Measurements from ENCODE around the gene INPPL1.
"Not testable (repeated sequence)": the region's sequence is repeated elsewhere in the genome, so short reads cannot be mapped to it uniquely, and the experiment has no call there.

The INPPL1 gene

DNA sequence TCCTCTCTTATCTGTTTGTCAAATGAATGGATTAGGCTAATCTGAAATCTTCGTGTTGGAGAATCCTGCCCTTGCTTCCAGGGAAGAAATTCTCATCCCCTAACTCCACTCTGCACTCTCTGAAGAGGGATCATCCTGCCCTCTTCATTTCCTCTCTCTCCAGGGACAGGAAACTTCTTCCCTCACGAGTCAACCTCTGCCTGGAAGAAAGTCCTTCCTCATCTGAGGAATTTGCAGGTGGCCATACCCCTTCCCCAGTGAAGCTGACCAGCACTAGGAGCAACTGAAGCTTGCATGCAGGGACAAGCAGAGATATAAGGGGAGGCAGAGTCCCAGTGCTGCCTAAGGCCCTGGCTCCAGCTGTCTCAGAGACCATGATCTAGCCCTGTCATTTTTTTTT is 23.0 kb downstream of the INPPL1 start:
- DNase-seq = no peak

DNA sequence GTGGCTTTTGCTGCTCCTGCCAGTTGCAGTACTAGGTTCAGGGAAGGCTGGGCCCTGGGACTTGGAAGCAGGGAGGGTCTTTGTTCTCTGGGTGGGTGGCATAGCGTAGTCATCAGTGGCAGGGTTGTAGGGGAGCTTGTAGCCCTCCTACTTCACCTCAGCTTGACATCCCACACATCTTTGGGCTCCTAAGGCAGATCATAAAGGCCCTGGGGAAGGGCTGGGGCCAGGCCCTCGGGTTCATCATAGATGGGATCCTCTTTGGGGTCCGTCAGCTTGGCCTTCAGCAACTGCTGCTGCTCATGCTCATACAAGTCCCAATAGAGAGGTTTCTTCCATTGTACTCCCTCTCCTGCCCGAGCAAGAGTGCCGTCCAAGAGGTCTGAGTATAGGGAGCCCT is 25.4 kb downstream of the INPPL1 start:
- no peak for DNase-seq

DNA sequence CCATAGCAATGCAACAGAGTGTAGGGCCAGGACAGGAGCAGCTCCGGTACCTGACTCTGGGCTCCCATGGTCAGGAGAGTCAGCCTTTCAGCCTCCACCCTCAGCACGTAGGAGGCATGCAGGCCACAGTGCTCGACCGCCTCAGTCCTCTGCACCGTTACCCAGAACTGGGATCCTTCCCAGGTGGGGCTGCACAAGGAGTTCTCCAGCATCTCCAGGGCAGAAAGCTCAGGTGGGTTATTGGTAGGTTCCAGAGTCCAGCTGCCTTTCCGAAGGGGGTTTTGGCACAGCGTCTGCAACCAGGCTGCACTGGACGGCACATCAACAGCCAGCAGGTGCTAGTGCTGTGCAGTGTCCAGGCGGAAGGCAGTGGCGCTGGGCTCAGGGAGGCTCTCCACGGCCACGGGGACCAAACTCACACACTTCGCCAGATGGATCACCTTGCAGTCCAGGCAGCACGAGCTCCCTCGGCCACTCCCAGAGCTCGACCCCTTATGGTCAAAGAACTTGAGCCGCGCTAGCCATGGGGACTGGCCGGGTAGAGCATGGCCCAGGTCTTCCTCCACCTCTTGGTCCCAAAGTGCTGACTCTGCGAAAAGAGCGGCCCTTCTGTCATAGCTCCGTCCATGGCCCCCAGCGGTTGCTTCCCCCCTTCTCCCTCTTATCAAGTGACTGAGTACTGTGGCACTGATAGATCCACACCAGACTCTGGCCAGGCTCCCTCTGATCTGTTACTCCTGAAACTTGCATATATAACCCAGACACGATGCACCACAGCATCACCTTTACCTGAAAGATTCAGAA is 26.3 kb downstream of the INPPL1 start:
- no peak for DNase-seq

DNA sequence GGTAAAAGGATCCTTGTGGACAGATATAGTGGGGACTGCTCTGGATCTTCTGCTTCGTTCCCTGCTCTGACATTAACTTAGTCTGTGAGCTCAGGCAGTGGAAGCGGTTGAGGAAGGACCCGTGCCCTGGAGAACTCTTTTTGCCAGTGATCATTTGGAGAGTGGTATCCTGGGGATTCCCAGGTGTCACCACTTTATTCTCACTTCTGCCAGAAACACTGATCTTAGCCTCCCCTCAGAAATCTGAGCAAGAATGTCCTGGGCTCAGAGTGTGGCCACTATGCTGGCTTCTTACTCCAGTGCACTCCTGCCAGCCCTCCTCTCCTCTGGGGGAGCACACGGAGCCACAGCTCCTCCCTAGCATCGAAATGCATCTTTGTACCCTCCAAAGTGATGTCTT is 27.0 kb downstream of the INPPL1 start:
- DNase-seq = no peak

DNA sequence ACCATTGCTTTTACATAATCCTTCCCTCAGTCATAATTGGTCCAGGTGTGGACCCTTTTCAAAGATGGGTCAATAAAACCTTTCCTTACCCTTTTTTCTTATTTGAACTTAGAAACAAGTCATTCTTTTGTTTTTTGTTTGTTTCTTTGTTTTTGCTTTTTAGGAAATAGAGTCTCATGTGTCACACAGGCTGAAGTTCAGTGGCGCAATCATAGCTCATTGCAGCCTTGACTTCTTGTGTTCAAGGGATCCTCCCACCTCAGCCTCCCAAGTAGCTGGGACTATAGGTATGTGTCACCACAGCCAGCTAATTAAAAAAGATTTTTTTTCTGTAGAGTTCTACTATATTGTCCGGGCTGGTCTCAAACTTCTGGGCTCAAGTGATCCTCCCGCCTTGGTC is 28.8 kb downstream of the INPPL1 start:
- DNase-seq = no peak

DNA sequence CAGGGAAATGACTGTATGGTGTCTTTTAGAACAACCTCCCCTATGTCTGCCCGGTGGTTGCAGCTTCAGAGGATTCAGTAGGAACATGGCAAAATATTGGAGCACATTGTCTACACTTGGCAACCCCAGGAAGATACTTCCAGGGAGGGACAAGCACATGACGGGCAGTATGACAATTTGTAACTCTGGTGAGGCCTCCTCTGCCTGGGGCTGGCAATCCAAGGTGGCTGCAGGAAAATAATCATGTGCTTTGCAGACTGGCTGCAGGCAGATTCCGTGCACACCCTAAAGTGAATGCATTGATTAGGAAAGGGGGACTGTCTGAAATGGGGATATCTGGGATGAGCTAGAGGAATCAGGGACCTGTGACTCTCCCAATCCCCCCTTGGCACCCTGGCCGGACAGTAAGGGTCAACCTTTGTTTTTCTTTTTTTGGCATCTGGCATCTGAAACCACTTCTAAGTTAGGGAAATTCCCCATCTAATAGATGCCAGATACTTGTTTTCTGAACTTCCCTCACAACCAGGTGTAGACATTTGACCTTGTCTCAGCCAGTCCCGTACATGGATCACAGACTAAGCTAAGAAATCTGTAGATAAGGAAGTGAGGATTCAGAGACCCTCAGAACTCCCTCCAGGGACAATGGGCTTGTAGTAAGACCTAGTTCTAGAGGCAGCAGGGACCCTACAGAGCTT is 29.9 kb downstream of the INPPL1 start:
- no peak for DNase-seq

DNA sequence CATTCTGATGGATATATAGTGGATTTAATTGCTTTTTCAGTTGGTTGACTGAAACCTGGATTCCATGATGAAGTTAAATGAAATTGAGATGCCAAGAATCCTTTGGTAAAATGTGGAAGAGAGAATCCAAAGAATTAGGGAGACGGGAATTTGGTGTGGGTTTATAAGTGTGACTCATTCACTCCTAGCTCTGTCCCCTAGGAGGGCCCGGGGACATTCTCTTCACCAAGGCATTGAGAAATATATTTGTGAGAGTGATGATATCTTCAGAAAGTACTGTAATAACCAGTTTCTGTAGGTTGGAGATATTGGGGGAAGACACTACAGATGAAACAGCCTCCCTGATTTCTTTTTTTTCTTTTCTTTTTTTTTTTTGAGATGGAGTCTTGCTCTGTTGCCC is 33.0 kb downstream of the INPPL1 start:
- no peak for DNase-seq

DNA sequence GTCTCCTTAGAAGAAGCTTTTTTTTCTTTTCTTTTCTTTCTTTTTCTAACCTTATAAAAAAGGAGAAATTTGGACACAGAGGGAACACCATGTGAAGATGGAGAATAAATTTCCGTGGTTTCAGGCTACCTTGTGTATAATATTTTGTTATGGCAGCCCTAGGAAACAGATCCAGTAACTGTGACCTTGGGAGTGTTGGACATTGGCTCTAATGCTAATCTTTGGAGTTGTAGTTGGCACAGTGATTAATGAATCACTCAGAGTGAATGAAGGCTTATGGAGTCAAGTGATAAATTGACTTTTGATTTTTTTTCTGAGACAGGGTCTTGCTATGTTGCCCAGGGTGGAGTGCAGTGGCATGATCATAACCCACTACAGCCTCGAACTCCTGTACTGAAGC is 34.9 kb downstream of the INPPL1 start:
- DNase-seq = no peak

DNA sequence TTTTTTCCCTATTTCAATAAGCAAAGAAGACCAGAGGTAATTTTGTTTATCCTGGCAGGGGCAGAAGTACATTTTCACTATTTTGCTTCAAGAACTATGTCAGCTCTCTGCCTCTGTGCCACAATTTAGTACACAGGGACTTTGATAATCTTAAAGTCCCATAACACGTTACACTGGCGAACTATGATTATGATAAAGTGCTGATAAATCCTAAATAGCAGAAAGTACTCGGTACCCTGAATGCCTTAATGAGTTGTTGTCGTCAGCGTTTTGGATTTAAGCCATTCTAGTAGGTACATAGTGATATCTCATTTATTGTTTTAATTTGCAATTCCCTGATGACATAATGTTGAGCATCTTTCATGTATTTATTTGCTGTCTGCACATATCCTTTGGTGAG is 36.0 kb downstream of the INPPL1 start:
- no peak for DNase-seq

DNA sequence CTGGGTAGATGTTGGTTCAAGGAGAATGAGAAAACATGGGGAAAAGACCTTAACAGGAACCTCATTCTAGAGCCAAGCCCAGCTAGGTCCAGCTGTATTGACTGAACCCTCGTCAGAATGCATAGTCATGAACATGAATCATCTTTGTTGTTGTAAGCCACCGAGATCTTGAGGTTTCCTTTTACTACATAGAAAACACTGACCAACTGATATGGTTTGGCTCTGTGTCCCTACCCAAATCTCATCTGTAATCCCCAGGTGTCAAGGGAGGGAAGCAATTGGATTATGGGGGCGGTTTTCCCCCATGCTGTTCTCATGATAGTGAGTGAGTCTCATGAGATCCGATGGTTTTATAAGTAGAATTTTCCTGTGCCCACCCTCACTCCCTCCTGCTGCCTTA is 38.8 kb downstream of the INPPL1 start:
- no peak for DNase-seq

DNA sequence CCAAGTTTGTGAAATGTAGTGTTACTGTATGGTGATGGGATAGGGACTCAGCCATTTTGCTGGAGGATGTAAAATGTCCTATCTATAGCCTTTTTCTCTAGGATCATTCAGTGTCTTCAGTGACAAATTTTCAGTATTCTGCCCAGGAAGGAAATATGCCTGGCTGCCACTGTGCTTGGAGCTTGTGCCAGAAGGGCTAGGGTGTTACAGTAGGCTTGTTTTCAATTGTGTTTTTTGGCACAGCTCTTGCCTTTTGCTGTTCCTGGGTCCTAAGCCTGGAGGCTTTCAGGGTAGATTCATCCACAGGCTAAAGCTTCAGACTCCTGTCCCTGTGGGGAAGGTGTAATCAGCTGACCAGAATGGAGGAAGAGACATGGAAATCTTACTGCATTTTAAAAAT is 41.4 kb downstream of the INPPL1 start:
- DNase-seq = no peak

DNA sequence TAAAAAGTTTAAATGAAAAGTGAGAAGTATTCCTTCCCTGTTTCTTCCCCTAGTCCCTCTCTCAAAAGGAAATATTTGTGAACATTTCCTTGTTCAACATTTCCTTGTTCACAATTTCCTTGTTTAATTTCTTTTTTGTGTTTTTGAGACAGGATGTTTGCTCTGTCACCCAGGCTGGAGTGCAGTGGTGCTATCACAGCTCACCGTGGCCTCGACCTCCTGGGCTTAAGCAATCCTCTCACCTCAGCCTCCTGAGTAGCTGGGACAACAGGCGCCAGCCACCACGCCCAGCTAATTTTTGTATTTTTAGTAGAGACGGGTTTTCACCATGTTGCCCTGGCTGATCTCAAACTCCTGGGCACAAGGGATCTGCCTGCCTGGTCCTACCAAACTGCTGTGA is 42.4 kb downstream of the INPPL1 start:
- DNase-seq = not testable (repeated sequence)

DNA sequence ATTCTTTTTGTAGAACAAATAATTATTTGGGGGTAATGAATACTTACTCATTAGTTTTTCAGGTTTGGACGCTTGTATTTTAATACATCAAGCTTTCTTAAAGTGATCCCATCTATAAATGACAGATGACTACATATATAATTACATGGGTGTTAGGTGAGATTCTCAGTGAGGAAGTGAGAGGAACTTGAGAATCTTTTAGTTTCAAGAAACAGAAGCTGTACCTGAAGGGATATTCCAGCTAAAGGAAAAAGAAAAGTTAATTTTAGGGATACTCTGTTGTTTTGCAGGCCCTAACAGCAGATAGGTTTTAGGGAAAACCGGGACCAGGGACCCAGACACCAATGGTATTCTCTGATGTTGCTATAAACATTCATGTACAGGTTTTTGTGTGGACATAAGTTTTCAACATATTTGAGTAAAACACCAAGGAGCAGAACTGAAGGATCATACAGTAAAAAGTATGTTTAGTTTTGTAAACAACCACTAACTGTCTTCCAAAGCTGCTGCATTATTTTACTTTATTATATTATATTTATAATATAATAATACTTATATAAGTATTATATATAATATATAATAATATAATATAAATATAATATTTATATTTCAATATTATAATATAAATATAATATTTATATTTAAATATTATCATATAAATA is 43.5 kb downstream of the INPPL1 start:
- DNase-seq = no peak

DNA sequence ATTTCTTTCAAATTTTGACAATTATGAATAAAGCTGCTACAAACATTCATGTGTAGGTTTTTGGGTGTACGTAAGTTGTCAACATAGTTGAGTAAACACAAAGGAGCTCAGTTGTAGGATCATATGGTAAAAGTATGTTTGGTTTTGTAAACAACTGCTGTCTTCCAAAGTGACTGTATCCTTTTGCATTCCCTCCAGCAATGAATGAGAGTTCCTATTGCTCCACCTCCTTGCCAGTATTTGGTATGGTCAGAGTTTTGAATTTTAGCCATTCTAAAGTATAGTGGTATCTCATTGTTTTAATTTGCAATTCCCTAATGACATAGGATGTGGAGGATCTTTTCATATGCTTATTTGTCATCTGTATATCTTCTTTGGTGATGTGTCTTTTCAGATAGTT is 47.4 kb downstream of the INPPL1 start:
- DNase-seq = no peak

DNA sequence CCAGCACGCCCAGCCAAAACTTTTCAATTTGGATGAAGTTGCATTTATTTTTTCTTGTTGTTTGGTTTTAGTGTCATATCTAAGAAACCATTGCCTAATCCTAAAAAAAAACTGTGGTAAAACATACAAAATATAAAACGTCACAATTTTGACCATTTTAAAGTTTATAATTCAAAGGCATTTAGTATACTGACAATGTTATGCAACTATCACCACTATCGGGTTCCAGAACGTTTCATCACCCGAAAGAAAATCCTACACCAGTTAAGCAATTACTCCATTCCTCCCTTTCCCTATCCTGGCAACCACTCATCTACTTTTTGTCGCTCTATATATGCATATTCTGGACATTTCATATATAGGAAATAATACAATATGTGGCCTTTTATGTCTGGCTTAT is 49.9 kb downstream of the INPPL1 start:
- DNase-seq = no peak

DNA sequence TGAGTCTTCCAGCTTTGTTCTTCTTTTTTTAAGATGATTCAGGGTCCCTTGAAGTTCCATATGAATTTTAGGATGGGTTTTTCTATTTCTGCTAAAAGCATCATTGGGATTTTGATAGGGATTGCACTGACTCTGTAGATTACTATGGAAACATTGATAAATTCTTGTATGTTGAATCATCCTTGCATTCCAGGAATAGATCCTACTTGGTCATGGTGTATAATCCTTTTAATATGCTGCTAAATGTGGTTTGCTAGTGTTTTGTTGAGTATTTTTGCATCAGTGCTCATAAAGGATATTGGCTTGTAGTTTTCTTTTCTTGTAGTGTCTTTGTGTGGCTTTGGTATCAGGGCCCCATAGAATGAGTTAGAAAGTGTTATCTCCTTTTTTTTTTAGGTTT is 54.3 kb downstream of the INPPL1 start:
- DNase-seq = no peak

DNA sequence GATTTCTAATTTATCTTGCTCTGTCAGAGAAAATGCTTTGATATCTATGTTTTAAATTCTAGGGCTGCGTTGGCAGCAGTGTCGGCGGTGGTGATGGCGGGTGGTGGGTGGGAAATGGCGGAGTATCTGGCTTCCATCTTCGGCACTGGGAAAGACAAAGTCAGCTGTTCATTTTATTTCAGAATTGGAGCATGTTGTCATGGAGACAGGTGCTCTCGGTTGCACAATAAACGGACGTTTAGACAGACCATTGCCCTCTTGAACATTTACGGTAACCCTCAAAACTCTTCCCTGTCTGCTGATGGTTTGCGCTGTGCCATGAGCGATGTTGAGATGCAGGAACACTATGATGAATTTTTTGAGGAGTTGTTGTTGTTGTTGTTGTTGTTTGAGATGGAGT is 55.5 kb downstream of the INPPL1 start:
- no peak for DNase-seq

DNA sequence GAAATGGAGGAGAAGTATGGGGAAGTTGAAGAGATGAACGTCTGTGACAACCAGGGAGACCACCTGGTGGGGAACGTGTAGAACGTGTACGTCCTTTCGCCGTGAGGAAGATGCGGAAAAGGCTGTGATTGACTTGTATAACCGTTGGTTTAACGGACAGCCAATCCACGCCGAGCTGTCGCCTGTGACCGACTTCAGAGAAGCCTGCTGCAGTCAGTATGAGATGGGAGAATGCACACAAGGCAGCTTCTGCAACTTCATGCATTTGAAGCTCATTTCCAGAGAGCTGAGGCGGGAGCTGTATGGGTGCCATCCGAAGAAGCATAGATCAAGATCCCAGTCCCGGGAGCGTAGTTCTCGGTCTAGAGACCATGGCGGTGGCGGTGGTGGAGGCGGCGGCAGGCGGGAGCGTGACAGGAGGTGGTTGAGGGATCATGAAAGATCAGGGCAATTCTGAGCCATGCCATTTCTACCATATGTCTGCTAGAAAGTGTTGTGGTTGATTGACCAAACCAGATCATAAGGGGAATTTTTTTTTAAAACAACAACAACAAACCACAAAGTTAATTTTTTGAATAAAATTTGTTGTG is 56.3 kb downstream of the INPPL1 start:
- DNase-seq = no peak

DNA sequence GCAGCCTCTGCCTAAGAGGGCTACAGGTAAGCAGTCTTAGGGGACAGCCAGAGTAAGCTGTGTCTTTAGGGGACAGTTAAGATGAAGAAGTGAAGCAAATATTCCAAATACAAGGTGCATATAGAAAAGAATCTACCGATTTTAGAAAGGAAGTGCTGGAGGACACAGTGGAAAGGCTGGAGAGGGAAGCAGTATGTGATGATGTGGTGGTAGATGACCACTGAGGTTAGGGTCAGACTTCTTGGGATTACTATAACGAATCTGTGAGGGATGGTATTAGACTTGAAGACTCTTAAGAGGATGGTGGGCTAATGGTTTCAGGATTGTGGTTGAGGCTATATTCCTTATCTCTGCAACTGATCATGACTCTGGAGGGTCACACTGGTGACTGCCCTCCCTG is 59.4 kb downstream of the INPPL1 start:
- no peak for DNase-seq

DNA sequence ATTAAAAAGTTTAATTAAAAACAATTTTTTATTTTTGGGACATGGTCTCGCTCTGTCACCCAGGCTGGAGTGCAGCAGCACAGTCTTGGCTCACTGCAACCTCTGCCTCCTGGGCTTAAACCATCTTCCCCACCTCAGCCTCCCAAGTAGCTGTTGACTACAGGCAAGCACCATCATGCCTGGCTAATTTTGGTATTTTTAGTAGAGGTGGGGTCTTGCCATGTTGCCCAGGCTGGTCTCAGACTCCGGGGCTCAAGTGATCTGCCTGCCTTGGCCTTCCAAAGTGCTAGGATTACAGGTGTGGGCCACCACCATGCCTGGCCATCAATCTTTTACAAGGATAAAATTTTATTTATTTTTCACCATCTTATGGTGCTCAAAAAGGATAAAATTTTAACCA is 62.7 kb downstream of the INPPL1 start:
- no peak for DNase-seq
